ENCODE results near the gene HBD.
"Not testable (repeated sequence)": the region's sequence is repeated elsewhere in the genome, so short reads cannot be mapped to it uniquely, and the experiment has no call there.

GRCh38 chr11:5253440-5253839, 19.2 kb upstream of the HBD start:
- not testable (repeated sequence) for TF ChIP-seq ARNTL (CRISPR knock-in tag; IDR thresholded peaks at IDR 0.05; ENCODE audit: borderline replicate concordance, low read depth); ZNF565 (CRISPR knock-in tag; conservative IDR thresholded peaks at IDR 0.05; ENCODE audit: low read depth); GLIS3 (CRISPR knock-in tag; IDR thresholded peaks at IDR 0.05); ESRRG (CRISPR knock-in tag; IDR thresholded peaks at IDR 0.05); BACH2 (CRISPR knock-in tag; IDR thresholded peaks at IDR 0.05; ENCODE audit: borderline replicate concordance)

Measured in SK-N-SH treated with all-trans-retinoic acid at 6 μM for 48 hours (cell line).